GM21381 (cell line): Measurements from ENCODE around the gene OSBPL3.
"Not testable (repeated sequence)": the region's sequence is repeated elsewhere in the genome, so short reads cannot be mapped to it uniquely, and the experiment has no call there.

ENCODE experiments used
- ATAC-seq: cut with Tn5 transposase; IDR thresholded peaks from one replicate; pipeline ENCODE4 v1.9.1; 2021; ENCODE audit warnings: mild to moderate bottlenecking, moderate library complexity; ENCODE audit not compliant: unreplicated experiment

Gene OSBPL3

DNA sequence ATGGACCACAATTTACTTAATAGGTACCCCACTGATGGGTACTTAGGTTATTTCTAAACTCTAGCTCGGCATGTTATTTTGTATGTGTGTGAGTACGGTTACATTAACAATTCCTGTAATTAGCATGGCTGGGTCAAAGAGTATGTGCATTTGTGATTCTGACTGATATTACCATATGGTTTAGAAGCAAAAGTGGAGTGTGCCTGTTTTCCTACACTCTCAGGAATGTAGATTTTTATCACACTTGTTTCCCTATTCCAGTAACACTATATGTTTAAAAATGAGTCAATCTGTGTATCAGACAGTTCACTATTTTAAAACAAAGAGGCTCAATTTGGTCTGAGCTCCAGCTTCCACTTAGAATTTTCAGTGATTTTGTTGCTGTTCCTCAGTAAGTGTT lies 178.1 kb downstream of the OSBPL3 start:
- ATAC-seq: no peak

DNA sequence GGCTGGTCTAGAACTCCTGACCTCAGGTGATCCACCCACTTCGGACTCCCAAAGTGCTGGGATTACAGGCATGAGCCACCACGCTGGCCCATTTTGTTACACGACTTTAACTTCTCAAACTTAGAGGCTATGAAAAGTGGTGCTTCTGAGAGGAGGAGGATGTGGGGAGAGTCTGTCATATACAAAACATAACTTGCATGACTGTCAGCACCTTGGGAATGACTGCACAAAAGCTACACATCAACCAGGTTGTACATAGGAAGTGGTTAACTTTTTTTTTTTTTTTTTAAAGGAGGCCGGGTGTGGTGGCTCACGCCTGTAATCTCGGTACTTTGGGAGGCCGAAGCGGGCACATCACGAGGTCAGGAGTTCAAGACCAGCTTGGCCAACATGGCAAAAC lies 179.3 kb downstream of the OSBPL3 start:
- no peak for ATAC-seq

DNA sequence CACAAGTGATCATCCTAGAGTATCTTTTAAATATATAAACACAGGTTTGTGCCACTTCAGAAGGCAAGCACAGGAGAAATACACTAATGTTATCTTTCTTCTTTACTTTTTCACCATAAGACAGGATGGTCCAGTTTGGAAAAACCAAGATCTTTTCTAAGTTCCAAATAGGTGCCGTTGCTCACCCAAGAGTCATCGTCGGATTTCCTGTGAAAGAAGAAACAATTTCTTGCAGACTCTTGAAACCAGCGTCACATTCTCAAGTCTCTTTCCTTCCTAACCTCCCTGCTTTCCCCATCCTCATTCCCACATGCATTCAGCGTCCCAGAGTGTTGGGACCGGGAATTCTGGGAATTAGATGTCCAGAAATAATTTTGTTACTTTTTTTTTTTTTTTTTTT lies 179.9 kb downstream of the OSBPL3 start:
- ATAC-seq: no peak

DNA sequence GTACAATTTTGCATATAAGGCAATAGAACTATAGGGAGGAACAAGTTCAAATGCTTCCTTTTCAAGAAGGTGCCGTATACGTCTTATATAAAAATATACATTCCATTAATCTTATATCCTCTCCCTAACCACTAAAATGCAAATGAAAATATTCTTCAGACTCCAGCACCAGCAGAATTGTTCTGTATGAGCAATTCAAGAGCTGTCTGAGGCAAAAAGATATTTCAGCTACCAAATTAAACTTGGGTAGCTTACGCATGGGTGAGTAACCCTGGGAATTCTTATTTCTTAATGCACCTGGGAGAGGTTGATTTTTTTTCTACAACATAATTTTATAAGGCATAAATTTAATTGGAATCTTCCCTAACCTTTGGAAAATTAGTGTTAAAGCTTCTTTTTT lies 180.5 kb downstream of the OSBPL3 start:
- ATAC-seq: no peak

DNA sequence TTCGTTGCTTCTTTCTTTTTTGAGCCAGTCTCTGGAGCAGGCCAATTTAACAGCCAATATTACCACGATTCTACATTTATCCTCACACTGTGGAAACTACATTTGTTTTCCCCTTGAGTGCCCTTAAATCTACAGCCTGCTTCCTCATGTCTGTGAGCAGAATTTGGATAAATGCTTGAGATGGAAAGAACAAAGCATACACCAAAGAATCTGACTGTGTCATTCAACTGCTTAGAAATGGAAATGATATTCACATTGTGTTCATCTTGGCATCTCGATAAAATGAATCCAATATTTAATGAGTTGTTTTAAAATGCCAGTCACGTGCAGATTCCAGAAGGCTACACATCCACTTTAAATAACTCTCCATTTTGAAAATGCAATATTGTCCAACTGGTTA lies 181.7 kb downstream of the OSBPL3 start:
- no peak for ATAC-seq

DNA sequence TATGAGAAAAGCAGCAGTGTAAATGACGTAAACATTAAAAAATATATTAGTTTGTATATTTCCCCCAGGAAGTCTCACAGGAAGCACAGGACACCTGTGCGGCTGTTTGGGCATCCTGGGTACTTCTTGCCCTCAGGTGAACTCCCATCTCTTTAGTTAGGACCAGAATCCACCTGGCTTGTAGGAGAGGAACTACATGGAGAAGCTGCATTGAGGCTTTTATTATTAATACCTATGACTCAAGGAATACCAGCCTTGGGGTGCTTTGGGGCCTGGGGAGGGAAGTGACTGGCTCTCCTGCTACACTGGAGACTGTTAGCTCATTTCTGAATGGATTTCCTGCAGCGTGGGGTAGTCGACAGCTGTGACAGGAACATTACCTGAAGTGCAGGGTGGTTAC lies 182.7 kb downstream of the OSBPL3 start:
- ATAC-seq: no peak

DNA sequence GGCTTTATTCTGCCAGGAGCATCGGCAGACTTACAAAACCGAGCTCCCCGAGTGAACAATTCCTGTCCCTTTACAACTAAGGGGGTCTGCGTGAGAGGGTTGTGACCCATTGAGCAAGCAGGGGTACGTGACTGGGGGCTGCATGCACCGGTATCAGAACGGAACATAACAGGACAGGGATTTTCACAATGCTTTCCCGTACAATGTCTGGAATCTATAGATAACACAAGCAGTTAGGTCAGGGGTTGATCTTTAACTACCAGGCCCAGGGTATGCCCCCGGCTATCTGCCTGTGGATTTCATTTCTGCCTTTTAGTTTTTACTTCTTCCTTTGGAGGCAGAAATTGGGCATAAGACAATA lies 184.6 kb downstream of the OSBPL3 start:
- no peak for ATAC-seq

DNA sequence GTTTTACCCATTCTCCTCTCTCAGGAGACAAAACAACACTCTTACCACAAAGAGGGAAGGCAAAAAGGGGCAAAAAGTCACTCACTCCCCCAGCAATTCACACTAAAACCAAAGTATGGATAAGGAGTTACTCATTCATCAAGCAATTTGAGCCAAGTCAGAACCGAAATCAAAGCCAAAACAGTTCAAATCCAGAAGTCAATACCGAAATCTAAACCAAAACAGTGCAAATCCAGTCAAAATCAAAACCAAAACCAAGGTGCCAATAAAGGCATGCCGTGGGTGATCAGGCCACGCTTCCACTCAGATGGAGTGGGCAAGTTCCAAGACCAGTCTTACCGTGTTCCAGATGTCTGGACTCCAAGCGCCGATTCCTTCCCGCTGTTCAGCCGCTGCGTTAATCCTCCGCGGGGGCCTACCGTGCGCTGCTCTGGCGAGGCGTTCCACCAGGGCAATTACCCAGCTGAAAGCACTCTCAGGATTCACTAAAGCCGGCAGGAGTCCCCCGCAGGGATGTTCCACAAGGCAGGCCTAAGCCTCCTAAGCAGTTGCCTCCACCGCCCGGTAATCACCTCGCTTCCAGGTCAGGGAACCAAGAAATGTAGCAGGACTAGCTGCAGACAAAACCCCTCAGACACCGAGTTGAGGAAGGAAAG lies 185.1 kb downstream of the OSBPL3 start:
- not testable (repeated sequence) for ATAC-seq

DNA sequence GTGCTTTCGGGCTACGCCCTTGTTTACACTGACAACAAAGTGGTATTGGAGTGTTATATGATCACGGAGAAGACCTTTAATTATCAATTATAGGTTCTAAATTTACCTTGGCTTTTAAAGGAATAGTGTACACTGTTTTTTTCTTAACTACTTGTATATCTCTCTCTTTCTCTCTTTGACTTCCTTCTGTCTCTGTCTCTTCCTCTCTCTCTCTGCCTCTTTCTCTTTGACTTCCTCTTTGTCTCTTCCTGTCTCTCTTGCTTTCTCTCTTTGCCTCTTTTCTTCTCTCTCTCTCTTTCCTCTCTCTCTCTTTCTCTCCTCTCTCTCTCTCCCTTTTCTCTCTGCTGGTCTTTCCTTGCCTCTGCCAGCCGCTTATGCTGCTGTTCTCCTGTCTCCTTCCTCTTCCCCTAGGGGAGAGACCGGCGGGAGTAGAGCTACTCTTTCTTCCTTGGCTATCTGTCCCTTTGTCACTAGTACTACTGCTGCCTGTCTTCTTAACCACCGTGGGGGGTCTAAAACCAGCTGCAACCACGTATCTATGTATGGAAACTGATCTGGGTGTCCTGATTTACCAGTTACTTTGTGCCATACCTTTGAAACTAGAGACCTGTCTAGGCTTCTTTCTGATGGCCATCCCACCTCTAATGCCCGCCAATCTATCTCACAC lies 185.9 kb downstream of the OSBPL3 start:
- no peak for ATAC-seq

DNA sequence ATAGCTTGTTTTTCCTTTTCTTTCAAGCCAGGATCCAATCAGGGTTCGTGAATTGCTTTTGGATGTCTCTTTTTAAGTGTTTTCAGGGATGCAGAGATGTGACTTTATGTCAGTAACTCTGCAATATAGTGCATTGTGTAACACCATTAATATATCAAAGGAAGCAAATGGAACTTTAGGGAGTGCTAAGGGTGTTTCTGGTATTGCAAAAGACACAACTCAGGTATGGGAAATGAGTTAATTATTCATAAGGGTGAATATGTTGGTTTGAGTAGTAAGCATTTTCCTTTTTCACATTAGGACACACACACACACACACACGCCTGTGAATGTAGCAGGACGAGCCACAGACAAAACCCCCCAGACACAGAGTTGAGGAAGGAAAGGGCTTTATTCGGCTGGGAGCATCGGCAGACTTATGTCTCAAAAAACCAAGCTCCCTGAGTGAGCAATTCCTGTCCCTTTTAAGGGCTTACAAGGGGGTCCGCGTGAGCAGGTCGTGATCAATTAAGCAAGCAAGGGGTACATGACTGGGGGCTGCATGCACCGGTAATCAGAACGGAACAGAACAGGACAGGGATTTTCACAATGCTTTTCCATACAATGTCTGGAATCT lies 190.9 kb downstream of the OSBPL3 start:
- no peak for ATAC-seq

DNA sequence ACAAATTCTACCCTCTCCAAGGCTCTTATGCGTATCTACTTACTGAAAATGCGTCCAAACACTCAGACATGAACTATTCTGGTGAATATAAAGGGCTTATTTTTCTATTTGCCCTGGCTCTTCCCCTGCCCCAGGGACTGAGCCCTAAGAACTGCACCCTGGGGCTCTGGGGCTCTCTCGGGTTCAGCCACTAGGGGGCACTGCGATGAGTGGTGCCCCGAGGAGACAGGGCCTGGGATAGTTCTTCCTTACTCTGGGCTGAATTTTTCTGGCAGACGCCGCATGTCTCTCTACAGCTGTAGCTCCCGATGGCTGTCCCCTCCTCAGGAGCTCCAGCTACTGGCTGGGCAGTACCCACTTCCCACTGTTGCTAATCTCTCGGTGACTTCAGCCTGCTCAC lies 191.9 kb downstream of the OSBPL3 start:
- no peak for ATAC-seq

DNA sequence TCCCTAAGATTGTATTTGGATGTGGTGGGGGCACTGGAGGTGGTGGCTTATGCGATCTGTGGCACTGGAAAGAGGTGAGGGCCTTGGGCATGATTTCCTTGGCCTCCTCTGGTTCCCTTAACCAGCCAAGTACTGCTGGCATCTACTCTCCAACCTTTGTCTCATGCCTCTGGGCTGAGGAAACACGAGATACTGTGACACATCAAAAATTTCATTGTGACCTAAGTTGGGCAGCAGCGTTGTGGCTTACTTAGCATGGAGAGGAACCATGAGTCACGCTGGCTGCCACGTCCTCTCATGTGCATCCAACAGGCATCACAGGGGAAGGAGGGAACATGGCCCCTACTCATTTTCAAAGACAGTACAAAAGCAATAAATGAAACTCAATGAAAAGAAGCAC lies 193.0 kb downstream of the OSBPL3 start:
- peak; percentile 51 for ATAC-seq

DNA sequence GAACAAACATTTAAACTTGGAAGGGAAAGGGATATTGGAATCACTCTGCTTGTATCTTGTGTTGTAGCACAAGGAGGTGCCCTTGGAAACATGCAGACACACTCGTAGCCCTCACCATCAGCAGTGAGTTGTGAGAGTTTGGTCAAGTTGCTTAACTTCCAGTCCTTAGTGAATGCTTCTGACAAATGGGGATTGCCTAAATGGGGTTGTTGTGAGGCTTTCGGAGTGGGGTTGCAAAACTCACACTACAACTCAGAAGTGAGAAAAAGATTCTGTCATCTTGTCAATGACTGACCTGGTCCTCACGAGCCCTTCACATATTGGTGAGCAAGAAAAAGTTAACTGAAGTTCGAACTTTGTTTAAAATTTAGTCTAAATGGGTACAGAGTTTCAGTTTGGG lies 193.7 kb downstream of the OSBPL3 start:
- ATAC-seq: no peak

DNA sequence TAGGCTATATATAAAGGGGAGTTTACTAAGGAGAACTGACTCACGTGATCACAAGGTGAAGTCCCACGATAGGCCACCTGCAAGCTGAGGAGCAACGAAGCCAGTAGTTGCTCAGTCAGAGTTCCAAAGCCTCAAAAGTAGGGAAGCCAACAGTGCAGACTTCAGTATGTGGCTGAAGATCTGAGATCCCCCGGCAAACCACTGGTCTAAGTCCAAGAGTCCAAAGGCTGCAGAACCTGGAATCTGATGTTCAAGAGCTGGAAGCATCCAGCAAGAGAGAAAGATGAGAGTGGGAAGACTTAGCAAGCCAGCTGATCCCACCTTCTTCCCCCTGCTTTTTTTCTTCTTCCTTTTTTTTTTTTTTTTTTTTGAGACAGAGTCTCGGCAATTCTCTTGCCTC lies 195.7 kb downstream of the OSBPL3 start:
- no peak for ATAC-seq

DNA sequence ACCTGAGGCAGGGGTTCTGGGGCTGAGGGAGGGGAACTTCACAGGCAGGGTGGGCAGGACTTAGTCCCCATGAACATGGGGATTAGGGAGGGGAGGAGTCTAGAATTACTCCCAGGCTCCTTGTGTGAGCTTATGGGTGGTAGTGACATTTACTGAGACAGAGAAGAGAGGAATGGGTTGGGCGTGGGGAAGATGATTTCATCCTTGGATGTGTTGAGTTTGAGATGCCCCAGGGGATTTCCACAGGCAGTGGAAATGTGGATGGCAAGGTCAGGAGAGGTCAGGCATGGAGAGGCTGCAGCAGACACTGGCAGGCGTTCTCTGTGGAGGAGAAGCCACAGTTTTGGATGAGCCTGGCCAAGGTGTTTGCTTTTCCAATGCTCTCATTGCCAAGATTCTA lies 196.3 kb downstream of the OSBPL3 start:
- ATAC-seq: no peak

DNA sequence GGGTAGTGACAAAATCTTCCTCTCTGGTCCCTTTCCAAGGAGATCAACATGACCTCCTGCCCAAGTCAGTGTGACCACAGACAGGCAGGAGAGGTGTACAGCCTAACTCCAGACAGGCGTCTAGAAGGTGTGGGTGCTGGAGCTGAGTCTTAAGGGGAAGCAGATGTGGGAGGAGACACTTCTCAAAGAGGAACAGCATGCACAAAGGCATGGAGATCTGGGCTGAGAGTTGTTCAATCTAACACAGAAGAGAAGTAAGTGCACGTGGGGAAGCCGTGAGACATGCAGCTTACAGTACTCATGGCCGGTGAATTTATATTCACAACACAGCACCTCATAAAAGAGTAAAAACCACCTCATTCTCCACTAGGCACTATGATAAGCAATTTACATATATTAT lies 198.9 kb downstream of the OSBPL3 start:
- no peak for ATAC-seq

DNA sequence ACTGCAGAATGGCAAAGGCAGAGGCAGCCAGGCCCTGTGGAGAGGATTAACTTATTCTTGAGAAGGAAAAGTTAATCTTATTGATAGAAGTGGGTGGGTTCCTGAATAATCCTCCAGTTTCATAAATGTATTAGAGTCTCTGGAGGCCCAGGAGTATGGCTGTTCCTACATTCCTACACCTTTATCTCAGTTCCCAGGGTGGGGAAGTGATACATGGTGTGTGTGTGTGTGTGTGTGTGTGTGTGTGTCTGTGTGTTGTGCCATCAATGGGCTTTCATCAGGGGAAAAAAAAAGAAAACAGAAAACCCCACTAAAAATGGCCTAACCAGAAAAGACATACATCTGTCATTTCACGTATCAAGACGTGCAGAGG lies 200.7 kb downstream of the OSBPL3 start:
- no peak for ATAC-seq

DNA sequence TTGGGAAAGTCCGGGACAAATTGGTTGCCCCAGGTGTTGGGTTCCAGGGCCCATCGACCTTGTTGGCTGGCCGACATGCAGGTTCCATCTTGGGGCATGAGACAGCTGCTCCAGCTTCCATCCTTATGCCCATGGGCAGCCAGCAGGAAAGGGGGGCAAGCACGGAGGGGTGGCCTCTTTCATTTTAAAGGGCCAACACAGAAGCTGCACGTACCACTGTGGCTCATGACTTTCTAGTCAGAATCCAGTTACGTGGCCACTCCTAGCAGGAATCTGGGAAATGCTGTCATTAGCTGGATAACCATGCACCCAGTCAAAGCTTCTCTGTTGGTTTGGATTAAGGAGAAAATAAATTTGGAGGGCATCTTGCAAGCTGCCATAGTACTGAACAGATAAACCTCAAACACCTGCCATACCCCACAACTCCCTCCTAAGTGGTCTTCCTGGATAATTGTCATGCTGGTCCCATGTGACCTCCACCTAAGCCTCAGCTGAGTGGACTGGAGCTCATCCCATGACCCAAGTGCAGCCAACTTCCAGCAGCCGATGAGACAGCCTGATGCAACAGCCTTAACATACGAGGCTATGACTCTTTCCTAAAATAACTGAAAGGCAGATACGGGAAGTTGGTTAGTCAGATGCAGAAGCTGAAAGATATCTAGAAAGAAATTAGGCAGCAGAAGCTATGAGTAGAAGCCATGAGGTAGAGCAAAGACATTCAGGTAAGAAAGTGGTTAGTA lies 201.3 kb downstream of the OSBPL3 start:
- ATAC-seq: peak; percentile 51

DNA sequence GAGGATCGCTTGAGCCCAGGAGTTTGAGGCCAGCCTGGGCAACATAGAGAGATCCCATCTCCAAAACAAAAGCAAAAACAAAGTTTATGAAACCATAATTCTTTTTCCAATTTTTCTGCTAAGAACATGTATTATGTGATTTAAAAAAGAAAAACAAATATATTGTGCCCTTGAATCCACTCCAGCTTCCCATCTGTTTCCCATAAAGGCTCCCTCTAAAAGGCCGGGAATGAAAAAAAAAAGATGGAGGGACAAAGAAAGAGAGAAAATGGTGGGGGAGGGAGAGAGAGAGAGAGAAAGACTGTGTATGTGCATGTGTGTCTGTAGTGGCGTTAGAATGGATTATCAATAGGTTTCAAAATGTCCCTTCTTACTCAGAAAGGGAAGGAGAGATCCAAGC lies 202.2 kb downstream of the OSBPL3 start:
- no peak for ATAC-seq

DNA sequence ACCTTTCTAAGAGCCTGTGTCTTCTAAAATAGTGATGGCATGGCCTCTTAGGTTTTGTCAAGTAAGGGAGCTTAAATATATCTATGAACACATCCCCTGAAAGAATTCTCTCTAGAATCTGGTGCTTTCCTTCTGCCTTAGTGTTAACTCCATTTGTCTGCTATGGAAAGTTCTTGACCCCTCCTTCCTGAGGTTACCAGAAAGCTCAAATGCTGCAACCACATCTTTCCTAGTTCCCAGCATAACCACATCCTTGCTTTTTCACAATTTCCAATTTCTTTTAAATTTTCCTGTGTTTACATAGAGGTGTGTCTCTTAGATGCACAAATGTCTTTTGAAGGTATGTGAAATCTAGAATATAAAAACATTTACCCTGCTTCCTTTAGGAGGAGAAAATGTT lies 206.3 kb downstream of the OSBPL3 start:
- ATAC-seq: no peak

DNA sequence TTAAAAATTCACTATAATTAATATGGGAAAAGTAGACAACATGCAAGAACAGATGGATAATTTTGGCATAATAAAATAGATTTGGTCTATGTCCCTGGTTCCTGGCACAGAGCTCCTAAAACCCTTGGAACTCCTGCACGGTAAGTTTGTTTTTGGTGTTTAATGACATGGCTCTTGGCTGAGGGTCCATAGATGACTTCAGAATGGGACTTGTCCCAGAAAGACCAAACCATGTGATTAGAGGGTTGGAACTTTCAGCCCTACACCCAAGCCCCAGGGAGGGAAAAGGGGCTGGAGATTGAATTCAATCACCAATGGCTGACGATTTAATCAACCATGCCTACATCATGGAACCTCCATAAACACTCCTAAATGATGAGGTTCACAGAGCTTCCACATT lies 210.1 kb downstream of the OSBPL3 start:
- no peak for ATAC-seq
